Body of pancreas (tissue), 4 donors: ENCODE results near the gene SLC12A9.

Experiments
- POLR2A ChIP-seq, 3 donors: fragments of 450-650 bp; IDR thresholded peaks; one replicate each; pipeline ENCODE4 v1.6.1; 2016; ENCODE audit warnings: antibody characterized with exemption in 3 of 3, mild to moderate bottlenecking in 2 of 3
- TF ChIP-seq, protein P1 (sequence below), 7 experiments: fragments of 450-650 bp in 4 of 7; fragments of 200-600 bp in 3 of 7; sonication (generic) in 3 of 7; IDR thresholded peaks; one replicate each; pipeline ENCODE4 v1.5.1; 2016 to 2019; ENCODE audit warnings: antibody characterized with exemption in 7 of 7

DNA sequence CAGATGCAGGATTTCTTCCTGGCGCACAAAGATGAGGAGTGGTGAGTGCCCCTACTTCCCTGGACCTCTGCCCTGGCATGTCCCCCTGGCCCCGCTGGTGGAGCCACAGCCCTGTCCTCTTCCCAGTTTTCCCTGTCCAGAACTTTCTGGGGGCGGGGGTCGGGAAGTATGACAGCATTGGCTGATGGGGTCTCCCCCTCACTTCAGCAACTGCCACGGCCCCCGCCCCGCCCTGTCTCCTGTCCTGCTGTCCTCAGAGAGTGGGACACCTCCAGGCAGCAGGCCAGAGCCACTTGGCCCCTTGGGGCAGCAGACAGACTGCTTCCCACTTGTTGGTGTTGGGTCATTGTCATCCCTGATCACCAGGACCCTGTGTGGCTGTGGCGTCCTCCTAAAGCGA, 29.7 kb downstream of the SLC12A9 start:
- TF ChIP-seq, protein P1, sequence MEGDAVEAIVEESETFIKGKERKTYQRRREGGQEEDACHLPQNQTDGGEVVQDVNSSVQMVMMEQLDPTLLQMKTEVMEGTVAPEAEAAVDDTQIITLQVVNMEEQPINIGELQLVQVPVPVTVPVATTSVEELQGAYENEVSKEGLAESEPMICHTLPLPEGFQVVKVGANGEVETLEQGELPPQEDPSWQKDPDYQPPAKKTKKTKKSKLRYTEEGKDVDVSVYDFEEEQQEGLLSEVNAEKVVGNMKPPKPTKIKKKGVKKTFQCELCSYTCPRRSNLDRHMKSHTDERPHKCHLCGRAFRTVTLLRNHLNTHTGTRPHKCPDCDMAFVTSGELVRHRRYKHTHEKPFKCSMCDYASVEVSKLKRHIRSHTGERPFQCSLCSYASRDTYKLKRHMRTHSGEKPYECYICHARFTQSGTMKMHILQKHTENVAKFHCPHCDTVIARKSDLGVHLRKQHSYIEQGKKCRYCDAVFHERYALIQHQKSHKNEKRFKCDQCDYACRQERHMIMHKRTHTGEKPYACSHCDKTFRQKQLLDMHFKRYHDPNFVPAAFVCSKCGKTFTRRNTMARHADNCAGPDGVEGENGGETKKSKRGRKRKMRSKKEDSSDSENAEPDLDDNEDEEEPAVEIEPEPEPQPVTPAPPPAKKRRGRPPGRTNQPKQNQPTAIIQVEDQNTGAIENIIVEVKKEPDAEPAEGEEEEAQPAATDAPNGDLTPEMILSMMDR (IDR thresholded peaks at IDR 0.05): no peak
- no peak for TF ChIP-seq POLR2A (IDR thresholded peaks at IDR 0.05)
